Parathyroid adenoma (tissue), 2 donors: ENCODE data around the gene NDUFAF8.
A peak's percentile ranks its signal among the peaks of the same experiment; 100 is the strongest.

Experiments
- H2AFZ ChIP-seq: fragments of 300-600 bp; sonication (generic); one replicate; pipeline ENCODE4 v1.7.0; 2017; ENCODE audit warnings: antibody characterized with exemption, mild to moderate bottlenecking
- H3K27ac ChIP-seq: fragments of 300-600 bp; sonication (generic); one replicate; pipeline ENCODE4 v1.7.0; 2017
- H3K27me3 ChIP-seq: fragments of 300-600 bp; sonication (generic); one replicate; pipeline ENCODE4 v1.7.0; 2017; ENCODE audit warnings: low read length; ENCODE audit not compliant: control insufficient read depth, insufficient read depth
- H3K36me3 ChIP-seq: fragments of 300-600 bp; sonication (generic); one replicate; pipeline ENCODE4 v1.7.0; 2017; ENCODE audit warnings: low read length; ENCODE audit not compliant: control insufficient read depth, insufficient read depth
- H3K4me1 ChIP-seq: fragments of 300-600 bp; sonication (generic); one replicate; pipeline ENCODE4 v1.7.0; 2017; ENCODE audit warnings: control low read depth
- H3K4me2 ChIP-seq: fragments of 300-600 bp; sonication (generic); one replicate; pipeline ENCODE4 v1.7.0; 2017; ENCODE audit warnings: low read length
- H3K4me3 ChIP-seq: fragments of 300-600 bp; sonication (generic); one replicate; pipeline ENCODE4 v1.7.0; 2017; ENCODE audit warnings: low read depth, low read length
- H3K79me2 ChIP-seq: fragments of 300-600 bp; sonication (generic); one replicate; pipeline ENCODE4 v1.7.0; 2017; ENCODE audit warnings: control low read depth
- H3K9ac ChIP-seq: fragments of 300-600 bp; sonication (generic); one replicate; pipeline ENCODE4 v1.7.0; 2017; ENCODE audit warnings: mild to moderate bottlenecking
- H3K9me3 ChIP-seq: fragments of 300-600 bp; sonication (generic); one replicate; pipeline ENCODE4 v1.7.0; 2017; ENCODE audit warnings: low read length; ENCODE audit not compliant: control insufficient read depth
- TF ChIP-seq, protein P1 (sequence below): fragments of 300-600 bp; sonication (generic); IDR thresholded peaks from one replicate; pipeline ENCODE4 v1.7.0; 2017; ENCODE audit warnings: antibody characterized with exemption, mild to moderate bottlenecking
- donor health status: primary hyperparathyroidism.

Gene NDUFAF8

DNA sequence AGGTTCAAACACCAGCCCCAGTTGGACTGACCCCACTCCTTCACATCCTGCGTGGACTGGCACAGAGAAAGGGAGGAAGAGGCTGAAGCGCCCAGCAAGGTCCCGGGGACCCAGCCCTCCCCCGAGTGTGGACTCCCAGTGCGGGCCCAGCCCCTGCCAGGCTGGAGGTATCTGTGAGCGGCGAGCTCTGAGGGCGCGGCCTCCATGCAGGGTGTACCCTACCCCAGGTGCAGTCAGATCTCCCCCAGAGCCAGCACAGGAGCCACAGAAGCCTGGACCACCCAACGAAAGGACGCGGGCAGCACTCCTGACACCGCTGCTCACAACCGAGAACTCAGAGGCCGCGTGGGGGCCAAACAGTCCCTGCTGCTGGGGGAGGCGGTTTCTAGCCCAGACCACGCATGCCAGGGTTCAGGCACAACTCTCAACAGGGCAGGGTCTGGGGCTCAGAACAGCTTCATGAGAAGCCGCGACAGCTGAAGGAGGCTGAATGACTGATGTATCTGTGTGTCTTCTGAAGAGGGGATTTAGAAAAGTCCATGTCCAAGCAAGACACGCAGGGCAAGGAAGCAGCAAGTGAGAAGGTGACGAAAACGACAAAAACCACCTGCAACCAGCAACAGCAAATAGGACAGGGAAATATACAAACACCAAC is 47.5 kb downstream of the NDUFAF8 start:
- no peaks in the 10 kb centered on the region for H3K36me3 ChIP-seq

DNA sequence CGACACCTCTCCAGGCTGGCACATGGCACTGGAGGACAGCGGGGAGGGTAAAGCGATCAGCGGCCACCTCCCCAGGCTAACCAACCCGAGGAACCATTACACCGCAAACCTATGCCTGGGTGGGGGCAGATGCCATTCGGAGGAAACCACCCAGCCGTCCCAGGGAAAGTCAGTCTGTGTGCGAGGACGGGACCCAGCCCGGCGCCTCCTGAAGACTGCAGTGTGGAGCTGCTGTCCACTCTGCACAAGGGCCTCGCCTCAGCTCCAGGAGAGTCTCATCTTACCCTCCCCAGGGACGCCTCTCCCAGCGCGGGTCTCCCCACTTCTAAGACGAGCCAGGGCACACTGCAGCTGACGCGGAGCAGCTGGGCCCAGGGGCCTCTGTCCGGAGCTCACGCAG is 48.0 kb downstream of the NDUFAF8 start:
- Histone ChIP-seq H3K4me2 (no peak overlapping the region), H3K79me2 (peaks cover 39% of the 10 kb centered on the region), H3K9ac (no peak overlapping the region), H3K36me3 (no peaks in the 10 kb centered on the region), H3K4me1 (no peaks in the 10 kb centered on the region), H2AFZ (no peak overlapping the region), H3K27ac (no peak overlapping the region), H3K4me3 (no peak overlapping the region), H3K9me3 (no peaks in the 10 kb centered on the region), H3K27me3 (no peaks in the 10 kb centered on the region)
- TF ChIP-seq, protein P1, sequence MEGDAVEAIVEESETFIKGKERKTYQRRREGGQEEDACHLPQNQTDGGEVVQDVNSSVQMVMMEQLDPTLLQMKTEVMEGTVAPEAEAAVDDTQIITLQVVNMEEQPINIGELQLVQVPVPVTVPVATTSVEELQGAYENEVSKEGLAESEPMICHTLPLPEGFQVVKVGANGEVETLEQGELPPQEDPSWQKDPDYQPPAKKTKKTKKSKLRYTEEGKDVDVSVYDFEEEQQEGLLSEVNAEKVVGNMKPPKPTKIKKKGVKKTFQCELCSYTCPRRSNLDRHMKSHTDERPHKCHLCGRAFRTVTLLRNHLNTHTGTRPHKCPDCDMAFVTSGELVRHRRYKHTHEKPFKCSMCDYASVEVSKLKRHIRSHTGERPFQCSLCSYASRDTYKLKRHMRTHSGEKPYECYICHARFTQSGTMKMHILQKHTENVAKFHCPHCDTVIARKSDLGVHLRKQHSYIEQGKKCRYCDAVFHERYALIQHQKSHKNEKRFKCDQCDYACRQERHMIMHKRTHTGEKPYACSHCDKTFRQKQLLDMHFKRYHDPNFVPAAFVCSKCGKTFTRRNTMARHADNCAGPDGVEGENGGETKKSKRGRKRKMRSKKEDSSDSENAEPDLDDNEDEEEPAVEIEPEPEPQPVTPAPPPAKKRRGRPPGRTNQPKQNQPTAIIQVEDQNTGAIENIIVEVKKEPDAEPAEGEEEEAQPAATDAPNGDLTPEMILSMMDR, result no peak

More for the DNA sequence above, 47.5 kb downstream of the NDUFAF8 start:
- peaks cover 43% of the 10 kb centered on the region for H3K79me2 ChIP-seq
- no peaks in the 10 kb centered on the region for H3K27me3 ChIP-seq
- H2AFZ ChIP-seq, result no peak overlapping the region
- no peaks in the 10 kb centered on the region for H3K9me3 ChIP-seq
- H3K9ac ChIP-seq, result no peak overlapping the region
- TF ChIP-seq, protein P1, result no peak
- H3K4me2 ChIP-seq, result no peak overlapping the region
- H3K27ac ChIP-seq, result peak overlapping the region; percentile 59
- H3K4me3 ChIP-seq, result no peak overlapping the region
- H3K4me1 ChIP-seq, result no peaks in the 10 kb centered on the region

DNA sequence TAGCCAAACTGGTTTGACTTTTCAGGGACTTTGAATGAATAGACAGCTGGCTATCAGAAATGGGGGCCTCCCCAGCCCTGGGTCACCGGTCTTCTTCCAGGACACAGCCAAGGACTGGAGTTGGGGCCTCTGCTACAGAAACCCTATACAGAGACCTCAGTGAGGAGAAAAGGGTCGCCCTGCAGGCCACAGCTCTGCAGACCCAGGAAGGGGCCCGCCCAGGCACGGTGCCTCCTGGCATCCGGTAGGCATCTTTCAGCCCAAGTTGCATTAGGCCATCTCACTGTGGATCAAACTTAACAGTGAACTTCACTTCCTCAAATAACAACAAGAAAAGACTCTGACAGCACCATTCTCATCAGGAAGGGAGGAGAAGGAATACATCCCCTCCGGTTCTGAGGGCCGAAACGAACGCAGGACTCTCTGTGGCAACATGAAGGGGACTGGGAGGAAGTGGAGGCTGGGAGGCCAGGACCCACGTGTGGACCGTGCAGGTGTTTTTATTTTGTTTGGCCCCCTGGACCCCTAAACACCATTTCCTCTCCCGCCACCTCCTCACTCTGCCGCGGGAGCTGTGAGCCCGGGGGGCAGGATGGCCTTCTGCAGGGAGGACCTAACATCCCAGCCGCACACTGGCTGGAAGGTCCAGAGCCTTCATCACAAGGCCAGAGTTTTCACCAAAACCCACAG is 48.8 kb downstream of the NDUFAF8 start:
- peaks cover 33% of the 10 kb centered on the region for H3K79me2 ChIP-seq
- H3K9ac ChIP-seq, result no peak overlapping the region
- H2AFZ ChIP-seq, result no peak overlapping the region
- H3K27ac ChIP-seq, result no peak overlapping the region
- H3K27me3 ChIP-seq, result no peaks in the 10 kb centered on the region
- no peaks in the 10 kb centered on the region for H3K36me3 ChIP-seq
- no peaks in the 10 kb centered on the region for H3K4me1 ChIP-seq
- H3K9me3 ChIP-seq, result no peaks in the 10 kb centered on the region
- TF ChIP-seq, protein P1, result no peak
- H3K4me3 ChIP-seq, result no peak overlapping the region
- no peak overlapping the region for H3K4me2 ChIP-seq

DNA sequence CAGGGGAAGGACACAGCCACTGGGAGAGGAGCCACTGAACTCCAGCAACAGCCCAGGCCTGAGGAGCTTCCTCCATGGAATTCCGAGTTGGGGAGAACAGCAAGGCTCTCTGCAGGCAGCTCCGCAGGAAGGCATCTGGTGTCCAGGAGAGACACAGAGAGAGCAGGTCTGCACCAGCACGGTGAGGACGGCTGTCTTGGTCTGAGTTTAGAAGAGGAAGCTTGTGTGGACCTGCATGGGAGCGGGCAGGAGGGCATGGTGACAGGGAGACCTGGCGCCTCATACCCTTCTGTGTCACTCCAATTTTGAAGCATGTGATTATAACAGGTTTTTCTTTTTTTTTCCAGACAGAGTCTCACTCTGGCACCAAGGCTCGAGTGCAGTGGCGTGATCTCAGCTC is 49.6 kb downstream of the NDUFAF8 start:
- Histone ChIP-seq H3K36me3 (no peaks in the 10 kb centered on the region), H3K9me3 (no peaks in the 10 kb centered on the region), H3K27me3 (no peaks in the 10 kb centered on the region), H3K4me3 (no peak overlapping the region), H2AFZ (no peak overlapping the region), H3K27ac (no peak overlapping the region), H3K4me1 (no peaks in the 10 kb centered on the region), H3K9ac (no peak overlapping the region), H3K79me2 (peaks cover 29% of the 10 kb centered on the region), H3K4me2 (no peak overlapping the region)
- TF ChIP-seq, protein P1, result no peak

DNA sequence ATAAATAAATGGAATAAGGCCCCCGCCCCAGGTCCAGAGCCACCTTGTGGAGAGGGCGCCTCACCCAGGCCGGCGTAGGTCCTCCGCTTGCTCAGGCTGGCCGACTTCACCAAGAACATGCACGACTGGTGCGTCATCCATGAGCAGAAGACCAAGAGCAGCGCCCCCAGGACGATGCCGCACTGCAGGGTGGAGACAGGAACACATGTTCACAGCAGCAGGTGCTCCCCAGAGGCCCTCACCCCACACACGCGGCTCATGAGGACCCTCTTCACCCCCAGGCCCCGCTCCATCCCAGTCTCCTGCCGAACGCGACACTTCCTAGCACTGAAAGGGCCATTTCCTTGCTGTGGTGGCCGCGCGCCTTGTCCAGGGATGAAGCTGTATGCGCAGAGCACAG is 50.5 kb downstream of the NDUFAF8 start:
- Histone ChIP-seq H3K9me3 (no peaks in the 10 kb centered on the region), H3K27me3 (no peaks in the 10 kb centered on the region), H3K27ac (no peak overlapping the region), H3K4me1 (peaks cover 4% of the 10 kb centered on the region), H3K9ac (no peak overlapping the region), H2AFZ (no peak overlapping the region), H3K36me3 (no peaks in the 10 kb centered on the region), H3K79me2 (peaks cover 29% of the 10 kb centered on the region), H3K4me3 (no peak overlapping the region), H3K4me2 (no peak overlapping the region)
- TF ChIP-seq, protein P1, result no peak
